Lower leg skin (tissue), 4 donors: Measurements from ENCODE around the gene ZBED4. TPM values are rescaled to one million over a fixed set of nuclear protein-coding genes. Genes with fewer than 3 reads are reported as not detected.

Source experiments
- DNase-seq, 2 donors: peaks; one replicate each; pipeline ENCODE4 v3.0.0-alpha.2; 2019; ENCODE audit warnings: low spot score in 2 of 2
- H3K4me3 ChIP-seq: fragments of 200-600 bp; sonication (generic); 2 replicates; pipeline ENCODE4 v1.5.1; 2017; ENCODE audit warnings: mild to moderate bottlenecking, low read depth; ENCODE audit not compliant: poor library complexity, severe bottlenecking
- CTCF ChIP-seq, 3 donors: fragments of 450-650 bp; IDR thresholded peaks; one replicate each; pipeline ENCODE4 v1.5.1; 2016; ENCODE audit warnings: antibody characterized with exemption in 3 of 3, mild to moderate bottlenecking in 3 of 3, moderate library complexity in 2 of 3
- POLR2A ChIP-seq, 2 donors: fragments of 450-650 bp; IDR thresholded peaks; one replicate each; pipeline ENCODE4 v1.6.1; 2016 to 2017; ENCODE audit warnings: antibody characterized with exemption in 2 of 2, mild to moderate bottlenecking in 1 of 2, moderate library complexity in 1 of 2
- WGBS, 2 donors: methylation state at CpG; one replicate each; pipeline ENCODE4 v1.1.5; 2018; 5-methylcytosine and 5-hydroxymethylcytosine counted together
- intact Hi-C: fragments of 100-400 bp; cut with DNase I; formaldehyde crosslinking; loops from one replicate; pipeline ENCODE4 v1.15.0; 2023; ENCODE audit warnings: low total_unique reads
- total RNA-seq, 4 donors: library from RNA; depleted of rRNA; stranded (reverse); fragments of >200 nt; gene quantifications; one replicate each; pipeline ENCODE4 v1.1.0, GENCODE V29; 2016

ZBED4 gene
- total RNA-seq, 4 donors from 2014 or later: 8.6 to 11.6 (median 9.6) TPM

- no peak overlapping the region for H3K4me3 ChIP-seq
- intact Hi-C loops: no loop called here
- DNase-seq: no peak
- 79 to 84% methylated on average over 6 to 21 of the region's 23 CpGs for WGBS, 2 donors
- no peak for TF ChIP-seq CTCF (IDR thresholded peaks at IDR 0.05)
- TF ChIP-seq POLR2A (IDR thresholded peaks at IDR 0.05): no peak
Measured at GRCh38 chr22:49856343-49856742, 2.7 kb downstream of the ZBED4 start.

GRCh38 chr22:49856766-49857618 is 3.3 kb downstream of the ZBED4 start:
- 84 to 85% methylated on average over 27 to 28 of the region's 31 CpGs for WGBS, 2 donors
- intact Hi-C loops: no loop called here

GRCh38 chr22:49858827-49859226 is 5.2 kb downstream of the ZBED4 start:
- H3K4me3 ChIP-seq: no peak overlapping the region
- WGBS, 2 donors: 79 to 86% methylated on average over 14 of the region's 14 CpGs
- DNase-seq: no peak
- no peak for TF ChIP-seq POLR2A (IDR thresholded peaks at IDR 0.05)
- no peak for TF ChIP-seq CTCF (IDR thresholded peaks at IDR 0.05)
- intact Hi-C loops: no loop called here

More at GRCh38 chr22:49856766-49857618, 3.3 kb downstream of the ZBED4 start:
- DNase-seq: no peak
- no peak overlapping the region for H3K4me3 ChIP-seq
- TF ChIP-seq CTCF (IDR thresholded peaks at IDR 0.05) (no peak), POLR2A (IDR thresholded peaks at IDR 0.05) (no peak)

- no peak for TF ChIP-seq POLR2A (IDR thresholded peaks at IDR 0.05)
- TF ChIP-seq CTCF (IDR thresholded peaks at IDR 0.05): no peak
- H3K4me3 ChIP-seq: no peak overlapping the region
- WGBS, 2 donors: 90 to 92% methylated on average over 29 of the region's 29 CpGs
Measured at GRCh38 chr22:49861642-49862495, 8.2 kb downstream of the ZBED4 start.

GRCh38 chr22:49862496-49862776 is 8.8 kb downstream of the ZBED4 start:
- TF ChIP-seq POLR2A (IDR thresholded peaks at IDR 0.05): no peak
- no peak overlapping the region for H3K4me3 ChIP-seq
- DNase-seq: no peak
- intact Hi-C loops: no loop called here
- WGBS, 2 donors: 88 to 90% methylated on average over 5 of the region's 5 CpGs

More at GRCh38 chr22:49861642-49862495, 8.2 kb downstream of the ZBED4 start:
- intact Hi-C loops: no loop called here
- DNase-seq: no peak

GRCh38 chr22:49863931-49864330 is 10.3 kb downstream of the ZBED4 start:
- no peak for DNase-seq
- 82 to 85% methylated on average over 7 of the region's 7 CpGs for WGBS, 2 donors
- TF ChIP-seq POLR2A (IDR thresholded peaks at IDR 0.05) (no peak), CTCF (IDR thresholded peaks at IDR 0.05) (no peak)
- no peak overlapping the region for H3K4me3 ChIP-seq
- intact Hi-C loops: no loop called here
